ENCODE measurements around the gene PHAX.
"Not testable (repeated sequence)": the region's sequence is repeated elsewhere in the genome, so short reads cannot be mapped to it uniquely, and the experiment has no call there.

PHAX gene

GRCh38 chr5:126631920-126632319 is 31.2 kb downstream of the PHAX start:
- no peaks in the 10 kb centered on the region for H3K9me3 ChIP-seq (ENCODE audit: control insufficient read depth in 1 of 2, low read length in 2 of 2)
- no peak overlapping the region for H3K9ac ChIP-seq (ENCODE audit: low read depth in 1 of 2, low read length in 2 of 2)
- no peaks in the 10 kb centered on the region for H3K4me1 ChIP-seq (ENCODE audit: control insufficient read depth in 1 of 2, insufficient read depth in 2 of 2, low read length in 2 of 2)
- H3K36me3 ChIP-seq (ENCODE audit: control insufficient read depth in 1 of 2, insufficient read depth in 2 of 2, low read length in 2 of 2) = no peaks in the 10 kb centered on the region
- H3K27me3 ChIP-seq (ENCODE audit: control insufficient read depth in 1 of 2, insufficient read depth in 2 of 2, low read length in 2 of 2) = no peaks in the 10 kb centered on the region
- H3K4me3 ChIP-seq (ENCODE audit: low read depth in 1 of 2, low read length in 2 of 2) = no peak overlapping the region
- no peak overlapping the region for H3K27ac ChIP-seq (ENCODE audit: low read depth, low read length)

DNA sequence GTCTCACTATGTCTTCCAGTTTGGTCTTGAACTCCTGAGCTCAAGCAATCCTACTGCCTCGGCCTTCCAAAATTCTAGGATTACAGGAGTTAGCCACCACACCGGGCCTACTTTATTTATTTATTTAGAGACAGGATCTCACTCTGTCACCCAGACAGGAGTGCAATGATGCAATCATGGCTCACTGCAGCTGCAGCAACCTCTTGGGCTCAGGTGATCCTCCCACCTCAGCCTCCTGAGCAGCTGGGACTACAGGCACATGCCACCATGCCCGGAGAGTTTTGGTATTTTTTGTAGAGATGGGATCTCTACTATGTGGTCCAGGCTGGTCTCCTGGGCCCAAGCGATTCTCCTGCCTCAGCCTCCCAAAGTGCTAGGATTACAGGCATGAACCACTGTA is 32.8 kb downstream of the PHAX start:
- H3K36me3 ChIP-seq (ENCODE audit: control insufficient read depth in 1 of 2, insufficient read depth in 2 of 2, low read length in 2 of 2) = no peaks in the 10 kb centered on the region
- H3K4me3 ChIP-seq (ENCODE audit: low read depth in 1 of 2, low read length in 2 of 2) = no peak overlapping the region

DNA sequence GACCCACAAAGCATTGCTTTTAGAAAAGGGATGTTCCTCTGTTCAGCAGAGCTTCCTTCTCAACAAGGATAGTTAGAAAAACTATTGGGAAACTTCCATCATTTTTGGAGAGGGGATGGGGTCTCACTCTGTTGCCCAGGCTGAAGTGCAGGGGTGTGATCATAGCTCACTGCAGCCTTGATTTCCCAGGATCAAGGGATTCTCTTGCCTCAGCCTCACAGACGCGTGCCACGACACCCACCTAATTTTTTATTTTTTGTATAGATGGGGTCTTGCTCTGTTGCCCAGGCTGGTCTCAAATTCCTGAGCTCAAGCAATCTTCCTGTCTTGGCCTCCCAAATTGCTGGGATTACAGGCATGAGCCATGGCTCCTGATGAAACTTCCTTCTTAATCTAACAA is 34.8 kb downstream of the PHAX start:
- H3K4me3 ChIP-seq (ENCODE audit: low read depth in 1 of 2, low read length in 2 of 2) = no peak overlapping the region
- H3K9ac ChIP-seq (ENCODE audit: low read depth in 1 of 2, low read length in 2 of 2) = no peak overlapping the region

More for the DNA sequence above, 32.8 kb downstream of the PHAX start:
- Histone ChIP-seq H3K9me3 (ENCODE audit: control insufficient read depth in 1 of 2, low read length in 2 of 2) (no peaks in the 10 kb centered on the region), H3K4me1 (ENCODE audit: control insufficient read depth in 1 of 2, insufficient read depth in 2 of 2, low read length in 2 of 2) (no peaks in the 10 kb centered on the region), H3K27me3 (ENCODE audit: control insufficient read depth in 1 of 2, insufficient read depth in 2 of 2, low read length in 2 of 2) (no peaks in the 10 kb centered on the region), H3K9ac (ENCODE audit: low read depth in 1 of 2, low read length in 2 of 2) (no peak overlapping the region), H3K27ac (ENCODE audit: low read depth, low read length) (no peak overlapping the region)

DNA sequence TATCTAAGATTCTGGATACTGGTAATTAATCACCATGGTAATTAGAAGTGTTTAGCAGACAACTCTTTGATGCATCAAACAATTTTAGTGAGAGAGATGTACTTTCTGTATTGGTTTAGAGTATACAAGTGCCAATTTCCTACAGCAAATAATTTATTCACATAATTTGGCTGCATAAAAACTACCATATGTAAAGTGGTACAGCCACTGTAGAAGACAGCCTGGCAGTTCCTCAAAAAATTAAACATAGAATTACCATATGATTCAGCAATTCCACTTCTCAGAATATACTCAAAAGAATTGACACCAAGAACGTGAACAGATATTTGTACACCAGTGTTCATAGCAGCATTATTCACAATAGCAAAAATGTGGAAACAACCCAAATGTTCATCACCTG is 36.2 kb downstream of the PHAX start:
- Histone ChIP-seq H3K4me3 (ENCODE audit: low read depth in 1 of 2, low read length in 2 of 2) (no peak overlapping the region), H3K4me1 (ENCODE audit: control insufficient read depth in 1 of 2, insufficient read depth in 2 of 2, low read length in 2 of 2) (no peaks in the 10 kb centered on the region), H3K27ac (ENCODE audit: low read depth, low read length) (no peak overlapping the region), H3K27me3 (ENCODE audit: control insufficient read depth in 1 of 2, insufficient read depth in 2 of 2, low read length in 2 of 2) (no peaks in the 10 kb centered on the region), H3K9ac (ENCODE audit: low read depth in 1 of 2, low read length in 2 of 2) (no peak overlapping the region), H3K36me3 (ENCODE audit: control insufficient read depth in 1 of 2, insufficient read depth in 2 of 2, low read length in 2 of 2) (no peaks in the 10 kb centered on the region), H3K9me3 (ENCODE audit: control insufficient read depth in 1 of 2, low read length in 2 of 2) (no peaks in the 10 kb centered on the region)

More for the DNA sequence above, 34.8 kb downstream of the PHAX start:
- Histone ChIP-seq H3K4me1 (ENCODE audit: control insufficient read depth in 1 of 2, insufficient read depth in 2 of 2, low read length in 2 of 2) (no peaks in the 10 kb centered on the region), H3K27me3 (ENCODE audit: control insufficient read depth in 1 of 2, insufficient read depth in 2 of 2, low read length in 2 of 2) (no peaks in the 10 kb centered on the region), H3K36me3 (ENCODE audit: control insufficient read depth in 1 of 2, insufficient read depth in 2 of 2, low read length in 2 of 2) (no peaks in the 10 kb centered on the region), H3K9me3 (ENCODE audit: control insufficient read depth in 1 of 2, low read length in 2 of 2) (no peaks in the 10 kb centered on the region), H3K27ac (ENCODE audit: low read depth, low read length) (no peak overlapping the region)

- no peak overlapping the region for H3K9ac ChIP-seq (ENCODE audit: low read depth in 1 of 2, low read length in 2 of 2)
- no peak overlapping the region for H3K4me3 ChIP-seq (ENCODE audit: low read depth in 1 of 2, low read length in 2 of 2)
- H3K27me3 ChIP-seq (ENCODE audit: control insufficient read depth in 1 of 2, insufficient read depth in 2 of 2, low read length in 2 of 2) = no peaks in the 10 kb centered on the region
- no peak overlapping the region for H3K27ac ChIP-seq (ENCODE audit: low read depth, low read length)
- H3K4me1 ChIP-seq (ENCODE audit: control insufficient read depth in 1 of 2, insufficient read depth in 2 of 2, low read length in 2 of 2) = no peaks in the 10 kb centered on the region
- peaks cover 3 to 5% of the 10 kb centered on the region in 2 donors for H3K9me3 ChIP-seq (ENCODE audit: control insufficient read depth in 1 of 2, low read length in 2 of 2)
- H3K36me3 ChIP-seq (ENCODE audit: control insufficient read depth in 1 of 2, insufficient read depth in 2 of 2, low read length in 2 of 2) = no peaks in the 10 kb centered on the region
Observed at GRCh38 chr5:126640866-126641265, 40.1 kb downstream of the PHAX start.

DNA sequence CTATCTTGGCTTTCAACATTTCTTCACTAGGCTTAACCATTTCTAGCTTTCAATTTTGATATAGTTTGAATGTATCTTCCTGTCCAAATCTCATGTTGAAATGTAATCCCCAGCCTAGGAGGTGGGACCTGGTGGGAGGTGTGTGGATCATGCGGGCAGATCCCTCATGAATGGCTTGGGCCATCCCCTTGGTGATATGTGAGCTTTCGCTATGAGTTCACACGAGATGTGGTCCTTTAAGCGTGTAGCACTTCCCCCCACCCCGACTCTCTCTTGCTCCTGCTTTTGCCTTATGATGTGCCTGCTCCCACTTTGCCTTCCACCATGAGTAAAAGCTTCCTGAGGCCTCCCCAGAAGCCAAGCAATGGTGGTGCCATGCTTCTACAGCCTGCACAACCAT is 40.6 kb downstream of the PHAX start:
- Histone ChIP-seq H3K36me3 (ENCODE audit: control insufficient read depth in 1 of 2, insufficient read depth in 2 of 2, low read length in 2 of 2) (no peaks in the 10 kb centered on the region), H3K4me1 (ENCODE audit: control insufficient read depth in 1 of 2, insufficient read depth in 2 of 2, low read length in 2 of 2) (no peaks in the 10 kb centered on the region), H3K9me3 (ENCODE audit: control insufficient read depth in 1 of 2, low read length in 2 of 2) (peaks cover 3 to 5% of the 10 kb centered on the region in 2 donors), H3K27me3 (ENCODE audit: control insufficient read depth in 1 of 2, insufficient read depth in 2 of 2, low read length in 2 of 2) (no peaks in the 10 kb centered on the region), H3K4me3 (ENCODE audit: low read depth in 1 of 2, low read length in 2 of 2) (no peak overlapping the region), H3K9ac (ENCODE audit: low read depth in 1 of 2, low read length in 2 of 2) (no peak overlapping the region), H3K27ac (ENCODE audit: low read depth, low read length) (no peak overlapping the region)

DNA sequence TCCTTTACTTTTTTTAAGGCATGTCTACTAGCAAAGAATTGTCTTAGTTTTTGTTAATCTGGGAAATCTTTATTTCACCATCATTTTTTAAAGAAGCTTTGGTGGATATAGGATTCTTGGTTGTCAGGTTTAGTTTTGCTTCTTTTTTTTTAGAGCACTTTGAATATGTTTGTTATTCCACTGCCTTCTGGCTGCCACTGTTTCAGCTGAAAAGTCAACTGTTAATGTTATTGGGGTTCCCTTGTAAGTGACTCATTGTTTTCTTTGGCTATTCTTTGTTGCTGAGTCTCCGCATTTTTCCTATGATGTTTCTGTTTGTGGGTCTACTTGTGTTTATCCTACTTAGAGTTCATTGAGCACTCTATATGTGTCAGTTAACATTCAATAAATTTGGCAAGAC is 44.4 kb downstream of the PHAX start:
- H3K4me3 ChIP-seq (ENCODE audit: low read depth in 1 of 2, low read length in 2 of 2) = no peak overlapping the region
- H3K9me3 ChIP-seq (ENCODE audit: control insufficient read depth in 1 of 2, low read length in 2 of 2) = peaks cover 3 to 5% of the 10 kb centered on the region in 2 donors
- no peak overlapping the region for H3K27ac ChIP-seq (ENCODE audit: low read depth, low read length)
- H3K36me3 ChIP-seq (ENCODE audit: control insufficient read depth in 1 of 2, insufficient read depth in 2 of 2, low read length in 2 of 2) = no peaks in the 10 kb centered on the region
- H3K9ac ChIP-seq (ENCODE audit: low read depth in 1 of 2, low read length in 2 of 2) = no peak overlapping the region
- no peaks in the 10 kb centered on the region for H3K27me3 ChIP-seq (ENCODE audit: control insufficient read depth in 1 of 2, insufficient read depth in 2 of 2, low read length in 2 of 2)
- H3K4me1 ChIP-seq (ENCODE audit: control insufficient read depth in 1 of 2, insufficient read depth in 2 of 2, low read length in 2 of 2) = peaks cover 11 to 15% of the 10 kb centered on the region in 2 donors

DNA sequence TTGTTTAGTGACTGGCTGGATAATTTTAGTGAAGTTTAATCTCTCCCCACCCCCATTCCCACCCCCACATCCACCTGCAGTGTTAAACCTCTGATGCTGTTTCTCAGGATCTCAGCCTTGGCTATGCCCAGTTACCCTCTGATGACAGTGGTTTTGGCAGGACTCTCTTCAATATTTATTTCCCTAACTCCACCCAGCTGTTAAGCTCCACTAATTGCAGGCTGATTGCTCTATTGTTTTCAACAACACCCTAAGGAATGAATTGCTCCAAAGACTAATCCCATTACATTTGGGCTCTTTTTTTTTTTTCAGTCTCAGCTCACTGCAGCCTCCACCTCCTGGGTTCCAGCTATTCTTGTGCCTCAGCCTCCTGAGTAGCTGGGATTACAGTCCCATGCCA is 46.3 kb downstream of the PHAX start:
- Histone ChIP-seq H3K9ac (ENCODE audit: low read depth in 1 of 2, low read length in 2 of 2) (no peak overlapping the region), H3K4me3 (ENCODE audit: low read depth in 1 of 2, low read length in 2 of 2) (no peak overlapping the region), H3K4me1 (ENCODE audit: control insufficient read depth in 1 of 2, insufficient read depth in 2 of 2, low read length in 2 of 2) (peaks cover 11 to 15% of the 10 kb centered on the region in 2 donors), H3K9me3 (ENCODE audit: control insufficient read depth in 1 of 2, low read length in 2 of 2) (peaks cover 3 to 5% of the 10 kb centered on the region in 2 donors), H3K27ac (ENCODE audit: low read depth, low read length) (no peak overlapping the region), H3K27me3 (ENCODE audit: control insufficient read depth in 1 of 2, insufficient read depth in 2 of 2, low read length in 2 of 2) (no peaks in the 10 kb centered on the region), H3K36me3 (ENCODE audit: control insufficient read depth in 1 of 2, insufficient read depth in 2 of 2, low read length in 2 of 2) (no peaks in the 10 kb centered on the region)

GRCh38 chr5:126648471-126648870 is 47.7 kb downstream of the PHAX start:
- Histone ChIP-seq H3K36me3 (ENCODE audit: control insufficient read depth in 1 of 2, insufficient read depth in 2 of 2, low read length in 2 of 2) (no peaks in the 10 kb centered on the region), H3K27ac (ENCODE audit: low read depth, low read length) (no peak overlapping the region), H3K9ac (ENCODE audit: low read depth in 1 of 2, low read length in 2 of 2) (no peak overlapping the region), H3K4me1 (ENCODE audit: control insufficient read depth in 1 of 2, insufficient read depth in 2 of 2, low read length in 2 of 2) (peaks cover 11 to 15% of the 10 kb centered on the region in 2 donors), H3K4me3 (ENCODE audit: low read depth in 1 of 2, low read length in 2 of 2) (no peak overlapping the region), H3K27me3 (ENCODE audit: control insufficient read depth in 1 of 2, insufficient read depth in 2 of 2, low read length in 2 of 2) (no peaks in the 10 kb centered on the region), H3K9me3 (ENCODE audit: control insufficient read depth in 1 of 2, low read length in 2 of 2) (peaks cover 3 to 5% of the 10 kb centered on the region in 2 donors)

DNA sequence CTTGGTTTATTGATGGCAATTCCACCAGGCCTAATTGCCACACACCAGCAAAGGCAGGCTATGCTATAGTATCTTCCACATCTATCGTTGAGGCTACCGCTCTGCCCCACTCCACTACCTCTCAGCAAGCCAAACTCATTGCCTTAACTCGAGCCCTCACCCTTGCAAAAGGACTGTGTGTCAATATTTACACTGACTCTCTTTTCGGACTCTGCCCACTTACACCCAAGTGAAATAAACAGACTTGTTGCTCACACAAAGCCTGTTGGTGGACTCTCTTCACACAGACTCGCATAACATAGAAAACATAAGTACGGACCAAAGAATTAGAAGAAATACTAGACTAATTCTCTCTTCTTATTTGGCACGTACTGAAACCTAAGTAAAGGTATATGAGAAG is 48.3 kb downstream of the PHAX start:
- peak overlapping the region in 1 of 2 donors; percentile 3 for H3K4me3 ChIP-seq (ENCODE audit: low read depth in 1 of 2, low read length in 2 of 2)
- peaks cover 11 to 15% of the 10 kb centered on the region in 2 donors for H3K4me1 ChIP-seq (ENCODE audit: control insufficient read depth in 1 of 2, insufficient read depth in 2 of 2, low read length in 2 of 2)
- H3K9ac ChIP-seq (ENCODE audit: low read depth in 1 of 2, low read length in 2 of 2); H3K36me3 ChIP-seq (ENCODE audit: control insufficient read depth in 1 of 2, insufficient read depth in 2 of 2, low read length in 2 of 2); H3K9me3 ChIP-seq (ENCODE audit: control insufficient read depth in 1 of 2, low read length in 2 of 2); H3K27ac ChIP-seq (ENCODE audit: low read depth, low read length); H3K27me3 ChIP-seq (ENCODE audit: control insufficient read depth in 1 of 2, insufficient read depth in 2 of 2, low read length in 2 of 2): not testable (repeated sequence)

GRCh38 chr5:126649709-126650108 is 49.0 kb downstream of the PHAX start:
- H3K9me3 ChIP-seq (ENCODE audit: control insufficient read depth in 1 of 2, low read length in 2 of 2); H3K9ac ChIP-seq (ENCODE audit: low read depth in 1 of 2, low read length in 2 of 2); H3K36me3 ChIP-seq (ENCODE audit: control insufficient read depth in 1 of 2, insufficient read depth in 2 of 2, low read length in 2 of 2); H3K27me3 ChIP-seq (ENCODE audit: control insufficient read depth in 1 of 2, insufficient read depth in 2 of 2, low read length in 2 of 2); H3K4me3 ChIP-seq (ENCODE audit: low read depth in 1 of 2, low read length in 2 of 2); H3K27ac ChIP-seq (ENCODE audit: low read depth, low read length): not testable (repeated sequence)
- peaks cover 15% of the 10 kb centered on the region in 2 donors for H3K4me1 ChIP-seq (ENCODE audit: control insufficient read depth in 1 of 2, insufficient read depth in 2 of 2, low read length in 2 of 2)
